Prostate gland (tissue), 2 donors: ENCODE data around the gene MAP1LC3A. TPM values are rescaled to one million over a fixed set of nuclear protein-coding genes. Genes with fewer than 3 reads are reported as not detected.
A peak's percentile ranks its signal among the peaks of the same experiment; 100 is the strongest.

Source experiments
- DNase-seq: peaks from one replicate; pipeline ENCODE4 v3.0.0-alpha.2; 2019; ENCODE audit warnings: low spot score
- H3K27ac ChIP-seq, 2 donors: fragments of 200-600 bp; sonication (generic); 2 replicates each; pipeline ENCODE4 v1.5.1; 2017 to 2019
- H3K27me3 ChIP-seq: fragments of 200-600 bp; sonication (generic); replicated peaks from 2 replicates; pipeline ENCODE4 v1.5.1; 2019; ENCODE audit not compliant: insufficient read depth
- H3K36me3 ChIP-seq, 2 donors: fragments of 200-600 bp; sonication (generic); 1 replicate in 1 of 2; 2 replicates in 1 of 2; pipeline versions ENCODE4 v1.5.1 to v1.8.1; 2017 to 2019
- H3K4me1 ChIP-seq: fragments of 200-600 bp; sonication (generic); replicated peaks from 2 replicates; pipeline ENCODE4 v1.5.1; 2019
- H3K4me3 ChIP-seq, 2 donors: fragments of 200-600 bp; sonication (generic); 2 replicates each; pipeline ENCODE4 v1.5.1; 2017 to 2019
- H3K9me3 ChIP-seq: fragments of 200-600 bp; sonication (generic); 2 replicates; pipeline ENCODE4 v1.5.1; 2017
- CTCF ChIP-seq, 4 experiments: fragments of 200-600 bp in 2 of 4; fragments of 450-650 bp in 2 of 4; sonication (generic) in 2 of 4; IDR thresholded peaks; 1 replicate in 3 of 4; 2 replicates in 1 of 4; pipeline ENCODE4 v1.5.1; 2016 to 2019; ENCODE audit warnings: antibody characterized with exemption in 4 of 4, mild to moderate bottlenecking in 2 of 4, moderate library complexity in 2 of 4
- POLR2A ChIP-seq: fragments of 450-650 bp; IDR thresholded peaks from one replicate; pipeline ENCODE4 v1.6.1; 2016; ENCODE audit warnings: antibody characterized with exemption, mild to moderate bottlenecking
- POLR2AphosphoS5 ChIP-seq: sonication (generic); formaldehyde crosslinking; IDR thresholded peaks from one replicate; pipeline ENCODE4 v1.6.1; 2017; ENCODE audit warnings: antibody characterized with exemption
- WGBS: methylation state at CpG from one replicate; pipeline ENCODE4 v1.1.5; 2018; 5-methylcytosine and 5-hydroxymethylcytosine counted together
- intact Hi-C: fragments of 100-400 bp; cut with DNase I; formaldehyde crosslinking; loops from one replicate; pipeline ENCODE4 v1.14.2; 2022
- total RNA-seq, 2 donors: library from RNA; depleted of rRNA; stranded (reverse); fragments of >200 nt; gene quantifications; one replicate each; pipeline ENCODE4 v1.1.0, GENCODE V29; 2016

MAP1LC3A gene
- total RNA-seq: 100 to 1,000 TPM in 1 of 2 donors, 10 to 100 TPM in 1; 74.3 to 128 TPM

GRCh38 chr20:34558320-34559218, at the start of gene MAP1LC3A:
MAP1LC3A (plus strand) TSS chr20:34558718; CDS start chr20:34558869, 151 bp downstream.
- Histone ChIP-seq H3K9me3 (no peaks in the 10 kb centered on the region), H3K27ac (peak within 1 kb of the TSS; percentile 95 to 97), H3K4me3 (peak within 1 kb of the TSS; percentile 66 to 81), H3K27me3 (no peaks in the 10 kb centered on the region), H3K4me1 (peaks cover 3% of the 10 kb centered on the region), H3K36me3 (no peaks in the 10 kb centered on the region)
- WGBS: under 1% methylated on average over 47 of the region's 103 CpGs
- no peak for TF ChIP-seq CTCF (IDR thresholded peaks at IDR 0.05)
- peak; percentile 83 for TF ChIP-seq POLR2A
- peak; percentile 93 for TF ChIP-seq POLR2AphosphoS5
- peak; percentile 97 for DNase-seq
- intact Hi-C loops: no loop called here

GRCh38 chr20:34510575-34510974, 47.9 kb upstream of the MAP1LC3A start:
- 97% methylated on average over 1 of the region's 1 CpG for WGBS
- H3K4me3 ChIP-seq: no peak overlapping the region
- intact Hi-C loops: no loop called here
- no peaks in the 10 kb centered on the region for H3K36me3 ChIP-seq
- H3K27ac ChIP-seq: no peak overlapping the region
- no peaks in the 10 kb centered on the region for H3K27me3 ChIP-seq
- DNase-seq: no peak
- no peaks in the 10 kb centered on the region for H3K4me1 ChIP-seq
- TF ChIP-seq POLR2AphosphoS5 (no peak), POLR2A (no peak), CTCF (IDR thresholded peaks at IDR 0.05) (no peak)
- H3K9me3 ChIP-seq: no peaks in the 10 kb centered on the region

GRCh38 chr20:34511891-34512265, 46.6 kb upstream of the MAP1LC3A start:
- WGBS: 72% methylated on average over 3 of the region's 3 CpGs
- Histone ChIP-seq H3K36me3 (no peaks in the 10 kb centered on the region), H3K9me3 (no peaks in the 10 kb centered on the region), H3K4me3 (no peak overlapping the region), H3K4me1 (no peaks in the 10 kb centered on the region), H3K27me3 (no peaks in the 10 kb centered on the region), H3K27ac (no peak overlapping the region)
- no peak for TF ChIP-seq CTCF (IDR thresholded peaks at IDR 0.05)
- no peak for TF ChIP-seq POLR2AphosphoS5
- no peak for TF ChIP-seq POLR2A
- intact Hi-C loops: no loop called here
- no peak for DNase-seq

GRCh38 chr20:34512266-34512954, 46.1 kb upstream of the MAP1LC3A start:
- Histone ChIP-seq H3K27me3 (no peaks in the 10 kb centered on the region), H3K36me3 (no peaks in the 10 kb centered on the region)
- DNase-seq: no peak

More at GRCh38 chr20:34512266-34512954, 46.1 kb upstream of the MAP1LC3A start:
- Histone ChIP-seq H3K4me1 (no peaks in the 10 kb centered on the region), H3K27ac (no peak overlapping the region), H3K4me3 (no peak overlapping the region), H3K9me3 (no peaks in the 10 kb centered on the region)
- no peak for TF ChIP-seq POLR2A
- TF ChIP-seq POLR2AphosphoS5: no peak
- TF ChIP-seq CTCF (IDR thresholded peaks at IDR 0.05): no peak
- intact Hi-C loops: no loop called here
- 84% methylated on average over 4 of the region's 4 CpGs for WGBS
